Lower lobe of right lung (tissue), 2 donors: Measurements from ENCODE around the gene TUBGCP4. TPM values are rescaled to one million over a fixed set of nuclear protein-coding genes. Genes with fewer than 3 reads are reported as not detected.

Experiments
- ATAC-seq, 2 donors: fragments of 200-7000 bp; cut with Tn5 transposase; one replicate each; pipeline ENCODE4 v1.9.1; 2020 to 2022; ENCODE audit warnings: mild to moderate bottlenecking in 2 of 2, moderate library complexity in 2 of 2
- DNase-seq: peaks from one replicate; pipeline ENCODE4 v3.0.0-alpha.2; 2020
- H3K27ac ChIP-seq: fragments of 200-600 bp; one replicate; pipeline ENCODE4 v1.8.0; 2022
- H3K27me3 ChIP-seq: fragments of 200-600 bp; one replicate; pipeline ENCODE4 v1.8.0; 2022; ENCODE audit warnings: low read depth
- H3K36me3 ChIP-seq: fragments of 200-600 bp; one replicate; pipeline ENCODE4 v1.8.0; 2022; ENCODE audit warnings: mild to moderate bottlenecking
- H3K4me1 ChIP-seq: fragments of 200-600 bp; one replicate; pipeline ENCODE4 v1.8.0; 2022
- H3K4me3 ChIP-seq: fragments of 200-600 bp; one replicate; pipeline ENCODE4 v1.8.0; 2022; ENCODE audit warnings: mild to moderate bottlenecking
- H3K9me3 ChIP-seq: fragments of 200-600 bp; one replicate; pipeline ENCODE4 v1.8.0; 2022
- CTCF ChIP-seq: fragments of 200-600 bp; IDR thresholded peaks from one replicate; pipeline ENCODE4 v1.8.0; 2022; ENCODE audit warnings: antibody characterized with exemption, mild to moderate bottlenecking
- intact Hi-C: fragments of 100-400 bp; cut with DNase I; formaldehyde crosslinking; loops from one replicate; pipeline ENCODE4 v1.11.0; 2022
- total RNA-seq: library from RNA; stranded (reverse); fragmentation: NEBNext Ultra II Directional; extraction: Animal tissue kit (Norgen Biotek cat#: 25700); gene quantifications from one replicate; pipeline ENCODE4 v1.2.1, GENCODE V29; 2021
- donor health status: DM: no; HTN: yes; CAD: no; lungs with severe emphysema.

Gene TUBGCP4
- total RNA-seq, 1 donor from 2014 or later, result 21.6 TPM

DNA sequence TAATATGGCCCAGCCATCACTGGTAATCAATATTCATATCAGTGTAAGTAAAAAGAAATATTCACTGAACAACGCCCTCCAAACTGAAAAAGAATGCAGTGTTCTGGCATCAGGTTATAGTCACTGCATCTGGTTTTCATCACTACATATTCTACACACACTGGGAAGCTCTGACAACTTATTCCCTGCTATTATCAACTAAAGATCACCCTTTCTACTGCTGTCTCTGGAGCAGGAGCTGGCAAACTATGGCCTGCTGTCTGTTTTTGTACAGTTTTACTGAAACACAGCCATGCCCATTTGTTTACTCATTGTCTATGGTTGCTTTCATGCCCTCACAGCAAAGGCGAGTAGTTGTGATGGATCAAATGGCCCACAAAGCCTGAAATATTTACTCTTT, 35.3 kb downstream of the TUBGCP4 start:
- intact Hi-C loops, result no loop called here
- Histone ChIP-seq H3K9me3 (no peaks in the 10 kb centered on the region), H3K27ac (no peak overlapping the region), H3K27me3 (no peaks in the 10 kb centered on the region), H3K4me1 (no peaks in the 10 kb centered on the region), H3K4me3 (no peak overlapping the region), H3K36me3 (peaks cover 100% of the 10 kb centered on the region)
- no peak for TF ChIP-seq CTCF
- ATAC-seq, result no peak
- no peak for DNase-seq

- Histone ChIP-seq H3K4me3 (no peak overlapping the region), H3K9me3 (no peaks in the 10 kb centered on the region), H3K4me1 (no peaks in the 10 kb centered on the region), H3K27me3 (no peaks in the 10 kb centered on the region), H3K27ac (no peak overlapping the region), H3K36me3 (peaks cover 100% of the 10 kb centered on the region)
- intact Hi-C loops, result no loop called here
- DNase-seq (no peak), ATAC-seq (no peak)
- TF ChIP-seq CTCF, result no peak
Measured at GRCh38 chr15:43406808-43407207, 35.9 kb downstream of the TUBGCP4 start.

DNA sequence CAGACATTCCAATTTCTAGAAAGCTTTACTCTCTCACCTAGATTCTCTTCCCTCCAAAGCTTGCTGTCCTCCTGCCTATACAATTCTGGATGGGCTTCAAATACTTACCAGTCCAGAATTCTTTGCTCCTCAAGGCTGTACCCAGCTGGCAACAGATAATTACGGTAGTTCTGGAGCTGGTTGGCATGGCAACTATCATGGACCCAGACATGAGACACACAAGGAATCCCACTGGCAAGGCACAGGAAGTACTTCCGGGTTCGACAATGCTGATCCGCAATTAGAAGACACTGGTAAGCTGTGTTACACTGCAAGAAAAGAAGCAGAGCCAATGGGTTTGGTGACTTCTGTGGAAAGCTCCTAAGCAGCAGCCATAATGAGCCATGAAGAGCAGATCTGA, 37.9 kb downstream of the TUBGCP4 start:
- ATAC-seq, result no peak
- H3K36me3 ChIP-seq, result peaks cover 100% of the 10 kb centered on the region

GRCh38 chr15:43410572-43411214, 39.8 kb downstream of the TUBGCP4 start:
- Histone ChIP-seq H3K36me3 (peaks cover 100% of the 10 kb centered on the region), H3K4me1 (no peaks in the 10 kb centered on the region), H3K27ac (no peak overlapping the region), H3K27me3 (no peaks in the 10 kb centered on the region), H3K9me3 (no peaks in the 10 kb centered on the region), H3K4me3 (no peak overlapping the region)
- DNase-seq, result no peak
- no peak for TF ChIP-seq CTCF
- ATAC-seq, result no peak
- intact Hi-C loops, result no loop called here

More for the DNA sequence above, 37.9 kb downstream of the TUBGCP4 start:
- Histone ChIP-seq H3K9me3 (no peaks in the 10 kb centered on the region), H3K4me1 (no peaks in the 10 kb centered on the region), H3K27me3 (no peaks in the 10 kb centered on the region), H3K4me3 (no peak overlapping the region), H3K27ac (no peak overlapping the region)
- no peak for TF ChIP-seq CTCF
- no peak for DNase-seq
- intact Hi-C loops, result no loop called here

DNA sequence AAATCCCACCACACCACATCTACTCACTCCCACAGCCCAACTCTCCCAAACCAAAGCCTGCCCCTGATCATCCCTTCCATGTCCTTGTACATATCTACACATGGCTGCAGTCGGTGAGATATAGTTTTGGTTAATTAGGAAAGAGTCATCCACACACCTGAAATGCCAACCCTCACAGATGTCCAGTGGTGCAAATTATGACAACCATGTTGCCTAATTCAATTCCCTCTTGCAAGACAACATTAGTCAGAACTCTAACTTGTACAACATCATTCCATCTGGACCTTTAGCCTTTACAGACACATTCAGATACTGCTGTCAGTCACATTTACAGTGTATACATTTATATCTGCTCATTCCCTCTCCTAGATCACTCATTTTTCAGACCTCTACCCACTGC, 41.2 kb downstream of the TUBGCP4 start:
- peaks cover 98% of the 10 kb centered on the region for H3K36me3 ChIP-seq

More for the DNA sequence above, 41.2 kb downstream of the TUBGCP4 start:
- DNase-seq, result no peak
- no peak overlapping the region for H3K4me3 ChIP-seq
- no peak for ATAC-seq
- intact Hi-C loops, result no loop called here
- no peaks in the 10 kb centered on the region for H3K9me3 ChIP-seq
- H3K4me1 ChIP-seq, result no peaks in the 10 kb centered on the region
- no peak overlapping the region for H3K27ac ChIP-seq
- no peak for TF ChIP-seq CTCF
- no peaks in the 10 kb centered on the region for H3K27me3 ChIP-seq
